Activated naive CD4-positive, alpha-beta T cell treated with anti-CD3 and anti-CD28 coated beads, Interleukin-2, amount 10 ng/mL, durations not matched to agents 7 days and 5 days (primary cell): ENCODE data around the gene TLN1.

ENCODE experiments used
- CTCF ChIA-PET: fragments of 350-600 bp; sonication (Branson Sonifier 250); formaldehyde crosslinking; loops from one replicate; lab custom pipeline; 2021; ENCODE audit warnings: antibody characterized with exemption; lab: Charles Lee
- DNase-seq: peaks from one replicate; pipeline ENCODE4 v3.0.0-alpha.2; 2020
- H3K27ac Mint-ChIP-seq: one replicate; pipeline ENCODE4 v1.8.0; 2021; ENCODE audit warnings: mild to moderate bottlenecking, moderate library complexity, mixed read lengths
- H3K27me3 Mint-ChIP-seq: one replicate; pipeline ENCODE4 v1.8.0; 2021; ENCODE audit warnings: mild to moderate bottlenecking, mixed read lengths
- H3K36me3 Mint-ChIP-seq: one replicate; pipeline ENCODE4 v1.8.0; 2021; ENCODE audit warnings: mixed read lengths
- H3K4me1 Mint-ChIP-seq: one replicate; pipeline ENCODE4 v1.8.0; 2021; ENCODE audit warnings: mixed read lengths
- H3K4me3 Mint-ChIP-seq: one replicate; pipeline ENCODE4 v1.8.0; 2021; ENCODE audit warnings: mild to moderate bottlenecking, moderate library complexity, mixed read lengths
- H3K9me3 Mint-ChIP-seq: one replicate; pipeline ENCODE4 v1.8.0; 2021; ENCODE audit warnings: mixed read lengths

TLN1 gene

DNA sequence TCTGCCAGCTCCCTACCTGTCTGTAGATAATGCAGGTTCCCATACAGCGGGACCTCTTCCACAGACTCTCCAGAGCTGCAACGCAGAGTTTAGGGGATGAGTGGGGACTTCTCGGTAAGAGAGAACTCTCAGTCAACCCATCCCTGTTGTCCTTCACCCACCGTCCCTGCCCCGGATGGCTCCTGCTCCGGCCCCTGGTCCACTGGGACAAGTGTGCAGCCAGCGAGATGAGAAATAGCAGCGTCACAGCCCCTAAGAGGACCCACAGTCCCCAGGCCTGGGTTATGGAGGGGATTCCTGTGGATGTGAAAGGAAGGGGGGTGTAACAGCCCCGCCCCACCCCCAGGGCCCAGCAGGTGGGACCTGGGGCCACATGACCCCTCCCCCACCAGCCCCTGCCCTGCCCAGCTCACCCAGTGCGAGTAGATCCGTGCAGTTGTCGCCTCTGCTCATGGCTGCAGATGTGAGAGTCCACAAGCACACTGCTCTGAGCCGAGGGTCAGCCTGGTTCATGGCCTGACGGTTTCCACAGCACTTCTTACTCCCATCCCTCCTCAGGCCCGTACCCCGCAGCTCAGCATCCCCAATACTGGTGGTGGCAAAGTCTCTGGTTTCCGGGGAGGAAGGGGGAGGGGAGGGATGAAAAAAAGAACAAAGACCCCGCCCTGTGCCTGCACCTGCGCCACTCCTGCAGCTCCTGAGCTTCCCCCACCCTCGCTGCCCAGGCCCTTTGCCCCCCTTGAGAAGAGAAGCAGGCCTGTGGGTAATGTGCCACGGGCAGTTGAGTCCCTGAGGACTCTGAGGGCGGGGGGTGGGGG is 81.4 kb downstream of the TLN1 start, which contains the start of gene SIT1:
Gene SIT1, minus strand, starts transcription at position 591 of the 818 bp plus-strand sequence. Its CDS starts 78 bp downstream, at position 513.
- Mint-ChIP-seq H3K4me1 (peaks cover 55% of the 10 kb centered on the region), H3K9me3 (no peaks in the 10 kb centered on the region), H3K36me3 (peaks cover 33% of the 10 kb centered on the region), H3K27me3 (no peaks in the 10 kb centered on the region), H3K4me3 (peak within 1 kb of the TSS; percentile 97), H3K27ac (peak within 1 kb of the TSS; percentile 92)
- CTCF ChIA-PET: interaction anchor here (1.0 to 10.3 kb wide), 7 partner anchors 8 to 82 kb away, joined by 3 to 94 read pairs (median 7); partner anchors contain the start of genes CCDC107, CD72, CREB3 and RMRP
- DNase-seq: peak; percentile 63

DNA sequence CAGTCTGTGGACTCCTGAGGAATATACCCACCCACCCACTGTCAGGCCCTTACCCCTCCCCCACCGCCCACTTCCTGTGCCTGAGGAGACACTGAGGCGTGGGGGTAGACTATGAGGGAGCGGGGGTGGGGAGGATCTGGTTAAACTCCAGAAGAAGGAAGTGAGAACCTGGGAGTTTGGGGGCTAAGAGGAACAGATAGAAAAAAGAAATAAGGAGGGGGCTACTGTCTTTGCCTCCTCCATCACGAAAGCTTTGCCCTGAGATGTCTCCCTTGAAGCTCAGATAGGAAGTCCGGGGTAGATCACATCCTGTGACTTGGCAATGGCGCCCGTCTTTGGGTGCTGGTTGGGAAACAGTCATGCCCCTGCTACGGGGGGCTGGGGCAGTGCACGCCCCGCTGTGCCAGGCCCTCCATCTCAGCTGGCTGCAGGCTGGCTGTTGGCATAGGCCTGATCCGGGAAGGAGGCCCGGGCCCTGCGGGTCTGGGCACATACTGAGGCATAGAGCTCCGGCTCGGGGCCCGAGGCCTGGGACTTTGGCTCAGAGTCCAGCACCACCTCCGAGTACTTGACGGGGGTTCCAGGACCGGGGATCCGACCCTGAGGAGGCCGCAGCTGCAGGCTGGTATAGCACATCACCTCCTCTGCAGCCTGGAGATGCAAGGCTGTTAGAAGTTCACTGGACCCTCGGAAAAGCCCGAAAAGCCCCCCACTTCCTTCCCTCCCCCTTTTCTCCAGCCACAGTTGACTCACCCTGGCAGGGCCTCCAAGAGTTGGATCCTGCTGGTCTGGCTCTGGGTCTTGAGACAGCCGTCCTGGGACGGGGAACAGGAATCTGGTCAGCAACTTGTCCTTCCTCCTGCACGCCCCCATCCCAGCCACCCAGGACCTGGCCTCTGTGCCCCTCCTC is 82.3 kb downstream of the TLN1 start:
- Mint-ChIP-seq H3K27me3 (no peaks in the 10 kb centered on the region), H3K27ac (peak overlapping the region; percentile 92), H3K9me3 (no peaks in the 10 kb centered on the region), H3K4me1 (peaks cover 61% of the 10 kb centered on the region), H3K36me3 (peaks cover 33% of the 10 kb centered on the region), H3K4me3 (peak overlapping the region; percentile 97)
- DNase-seq: peak; percentile 70
- CTCF ChIA-PET: interaction anchor here (0.9 to 10.3 kb wide), 9 partner anchors 9 to 83 kb away, joined by 3 to 94 read pairs (median 7); partner anchors contain the start of genes CCDC107, CD72, CREB3 and RMRP
